Ascending aorta (tissue), 2 donors: ENCODE measurements around the gene MAPK12. TPM values are rescaled to one million over a fixed set of nuclear protein-coding genes. Genes with fewer than 3 reads are reported as not detected.

ENCODE experiments used
- DNase-seq, 2 donors: peaks; one replicate each; pipeline ENCODE4 v3.0.0-alpha.2; 2019; ENCODE audit warnings: low spot score in 2 of 2
- H3K27ac ChIP-seq, 2 donors: fragments of 200-600 bp; sonication (generic); one replicate each; pipeline ENCODE4 v1.5.1; 2016 to 2017; ENCODE audit warnings: mild to moderate bottlenecking in 1 of 2
- H3K27me3 ChIP-seq: fragments of 200-600 bp; sonication (generic); one replicate; pipeline ENCODE4 v1.5.1; 2017
- H3K36me3 ChIP-seq, 2 donors: fragments of 200-600 bp; sonication (generic); one replicate each; pipeline ENCODE4 v1.5.1; 2016
- H3K4me1 ChIP-seq, 2 donors: fragments of 200-600 bp; sonication (generic); one replicate each; pipeline ENCODE4 v1.5.1; 2016 to 2017; ENCODE audit warnings: mild to moderate bottlenecking in 1 of 2
- H3K4me3 ChIP-seq, 2 donors: fragments of 200-600 bp; sonication (generic); one replicate each; pipeline ENCODE4 v1.5.1; 2016 to 2017; ENCODE audit warnings: mild to moderate bottlenecking in 1 of 2
- H3K9me3 ChIP-seq, 2 donors: fragments of 200-600 bp; sonication (generic); one replicate each; pipeline ENCODE4 v1.5.1; 2016
- CTCF ChIP-seq, 3 experiments: fragments of 200-600 bp in 2 of 3; fragments of 450-650 bp in 1 of 3; sonication (generic) in 2 of 3; IDR thresholded peaks; one replicate each; pipeline ENCODE4 v1.5.1; 2016 to 2019; ENCODE audit warnings: antibody characterized with exemption in 3 of 3, mild to moderate bottlenecking in 1 of 3, moderate library complexity in 1 of 3
- intact Hi-C: fragments of 100-400 bp; cut with DNase I; formaldehyde crosslinking; loops from one replicate; pipeline ENCODE4 v1.15.1; 2023
- total RNA-seq: library from RNA; depleted of rRNA; stranded (reverse); fragments of >200 nt; gene quantifications from one replicate; pipeline ENCODE4 v1.1.0, GENCODE V29; 2016

MAPK12 gene
- total RNA-seq, 1 donor from 2014 or later = 29.4 TPM

GRCh38 chr22:50308597-50308935 lies 47.1 kb upstream of the MAPK12 start:
- Histone ChIP-seq H3K4me1 (peaks cover 28 to 31% of the 10 kb centered on the region in 2 donors), H3K4me3 (peak overlapping the region in 1 of 2 donors; percentile 12), H3K9me3 (no peaks in the 10 kb centered on the region), H3K36me3 (no peaks in the 10 kb centered on the region), H3K27ac (peak overlapping the region; percentile 86 to 96), H3K27me3 (no peaks in the 10 kb centered on the region)
- intact Hi-C loops = loop anchor here (2.0 to 10.0 kb wide), 2 partner anchors 34 to 374 kb away; partner anchors contain the start of gene PPP6R2
- DNase-seq = peak; percentile 54 to 89
- no peak for TF ChIP-seq CTCF (IDR thresholded peaks at IDR 0.05)

- DNase-seq = no peak
- intact Hi-C loops = loop anchor here (1.0 to 10.0 kb wide), 4 partner anchors 19 to 373 kb away; partner anchors contain the start of genes DENND6B and PPP6R2
- peak overlapping the region; percentile 86 to 96 for H3K27ac ChIP-seq
- peak overlapping the region in 1 of 2 donors; percentile 12 for H3K4me3 ChIP-seq
- H3K27me3 ChIP-seq = no peaks in the 10 kb centered on the region
- H3K9me3 ChIP-seq = no peaks in the 10 kb centered on the region
- H3K36me3 ChIP-seq = no peaks in the 10 kb centered on the region
- TF ChIP-seq CTCF (IDR thresholded peaks at IDR 0.05) = no peak
- H3K4me1 ChIP-seq = peaks cover 34 to 36% of the 10 kb centered on the region in 2 donors
These were observed 46.6 kb upstream of the MAPK12 start for GRCh38 chr22:50307890-50308596.

GRCh38 chr22:50306753-50307749 lies 45.6 kb upstream of the MAPK12 start, which contains the start of gene PLXNB2:
Gene PLXNB2, minus strand, starts transcription at chr22:50307646. Its CDS starts 17,062 bp downstream, at chr22:50290584.
- peak in 1 of 2 donors; percentile 90 for DNase-seq
- no peak for TF ChIP-seq CTCF (IDR thresholded peaks at IDR 0.05)
- H3K36me3 ChIP-seq = no peaks in the 10 kb centered on the region
- peaks cover 44 to 46% of the 10 kb centered on the region in 2 donors for H3K4me1 ChIP-seq
- H3K4me3 ChIP-seq = peak within 1 kb of the TSS; percentile 71 to 95
- no peaks in the 10 kb centered on the region for H3K9me3 ChIP-seq
- H3K27ac ChIP-seq = peak within 1 kb of the TSS; percentile 86 to 96
- intact Hi-C loops = loop anchor here (1.0 to 10.0 kb wide), 3 partner anchors 20 to 372 kb away; partner anchors contain the start of gene DENND6B
- H3K27me3 ChIP-seq = no peaks in the 10 kb centered on the region

- TF ChIP-seq CTCF (IDR thresholded peaks at IDR 0.05) = no peak
- no peaks in the 10 kb centered on the region for H3K9me3 ChIP-seq
- no peaks in the 10 kb centered on the region for H3K27me3 ChIP-seq
- H3K36me3 ChIP-seq = no peaks in the 10 kb centered on the region
- H3K4me1 ChIP-seq = peaks cover 51 to 56% of the 10 kb centered on the region in 2 donors
- intact Hi-C loops = loop anchor here (1.0 to 10.0 kb wide), 4 partner anchors 13 to 371 kb away; partner anchors contain the start of gene TUBGCP6
- peak overlapping the region; percentile 86 to 96 for H3K27ac ChIP-seq
- peak; percentile 72 to 96 for DNase-seq
- peak overlapping the region; percentile 71 to 95 for H3K4me3 ChIP-seq
These were observed 44.6 kb upstream of the MAPK12 start for GRCh38 chr22:50305923-50306566.

- intact Hi-C loops = loop anchor here (1.0 to 10.0 kb wide), 3 partner anchors 12 to 371 kb away; partner anchors contain the start of gene TUBGCP6
- Histone ChIP-seq H3K27me3 (no peaks in the 10 kb centered on the region), H3K27ac (peak overlapping the region; percentile 86 to 96), H3K36me3 (no peaks in the 10 kb centered on the region), H3K4me3 (peak overlapping the region; percentile 71 to 95), H3K9me3 (no peaks in the 10 kb centered on the region), H3K4me1 (peaks cover 54 to 62% of the 10 kb centered on the region in 2 donors)
- no peak for DNase-seq
- TF ChIP-seq CTCF (IDR thresholded peaks at IDR 0.05) = peak in 1 of 3 experiments; percentile 3
These were observed 44.0 kb upstream of the MAPK12 start for GRCh38 chr22:50305393-50305922.
